CD4-positive, alpha-beta T cell treated with Interleukin-17A for 1 hour (primary cell): ENCODE data around the gene SPATA21.

Experiments
- DNase-seq: peaks from one replicate; pipeline ENCODE4 v3.0.0-alpha.2; 2020

The SPATA21 gene

GRCh38 chr1:16418823-16419425 is 18.3 kb downstream of the SPATA21 start:
- no peak for DNase-seq

- DNase-seq = no peak
Observed at GRCh38 chr1:16413191-16413590, 24.0 kb downstream of the SPATA21 start.

- DNase-seq = no peak
Observed at GRCh38 chr1:16410803-16411202, 26.4 kb downstream of the SPATA21 start.

- DNase-seq = no peak
Observed at GRCh38 chr1:16409536-16410152, 27.6 kb downstream of the SPATA21 start.

- DNase-seq = no peak
Observed at GRCh38 chr1:16406868-16407267, 30.4 kb downstream of the SPATA21 start.

GRCh38 chr1:16405441-16405840 is 31.8 kb downstream of the SPATA21 start:
- no peak for DNase-seq

GRCh38 chr1:16402742-16403141 is 34.5 kb downstream of the SPATA21 start:
- DNase-seq = no peak

GRCh38 chr1:16398371-16398953 is 38.8 kb downstream of the SPATA21 start:
- DNase-seq = no peak

GRCh38 chr1:16397120-16397519 is 40.1 kb downstream of the SPATA21 start:
- no peak for DNase-seq

- DNase-seq = no peak
Observed at GRCh38 chr1:16396591-16396990, 40.6 kb downstream of the SPATA21 start.

GRCh38 chr1:16394977-16395376 is 42.2 kb downstream of the SPATA21 start:
- DNase-seq = no peak

GRCh38 chr1:16393570-16394521 is 43.4 kb downstream of the SPATA21 start:
- no peak for DNase-seq

GRCh38 chr1:16392740-16393569 is 44.3 kb downstream of the SPATA21 start:
- DNase-seq = no peak

GRCh38 chr1:16391411-16391810 is 45.8 kb downstream of the SPATA21 start:
- no peak for DNase-seq

- DNase-seq = peak; percentile 33
Observed at GRCh38 chr1:16387201-16388188, 49.7 kb downstream of the SPATA21 start.

GRCh38 chr1:16386454-16387113 is 50.6 kb downstream of the SPATA21 start:
- peak; percentile 18 for DNase-seq

- no peak for DNase-seq
Observed at GRCh38 chr1:16385659-16386453, 51.4 kb downstream of the SPATA21 start.

GRCh38 chr1:16383888-16384287 is 53.3 kb downstream of the SPATA21 start:
- DNase-seq = no peak

GRCh38 chr1:16380868-16381267 is 56.4 kb downstream of the SPATA21 start:
- DNase-seq = no peak

GRCh38 chr1:16378443-16378842 is 58.8 kb downstream of the SPATA21 start:
- DNase-seq = no peak
